ENCODE measurements around the gene USP20.

The USP20 gene

DNA sequence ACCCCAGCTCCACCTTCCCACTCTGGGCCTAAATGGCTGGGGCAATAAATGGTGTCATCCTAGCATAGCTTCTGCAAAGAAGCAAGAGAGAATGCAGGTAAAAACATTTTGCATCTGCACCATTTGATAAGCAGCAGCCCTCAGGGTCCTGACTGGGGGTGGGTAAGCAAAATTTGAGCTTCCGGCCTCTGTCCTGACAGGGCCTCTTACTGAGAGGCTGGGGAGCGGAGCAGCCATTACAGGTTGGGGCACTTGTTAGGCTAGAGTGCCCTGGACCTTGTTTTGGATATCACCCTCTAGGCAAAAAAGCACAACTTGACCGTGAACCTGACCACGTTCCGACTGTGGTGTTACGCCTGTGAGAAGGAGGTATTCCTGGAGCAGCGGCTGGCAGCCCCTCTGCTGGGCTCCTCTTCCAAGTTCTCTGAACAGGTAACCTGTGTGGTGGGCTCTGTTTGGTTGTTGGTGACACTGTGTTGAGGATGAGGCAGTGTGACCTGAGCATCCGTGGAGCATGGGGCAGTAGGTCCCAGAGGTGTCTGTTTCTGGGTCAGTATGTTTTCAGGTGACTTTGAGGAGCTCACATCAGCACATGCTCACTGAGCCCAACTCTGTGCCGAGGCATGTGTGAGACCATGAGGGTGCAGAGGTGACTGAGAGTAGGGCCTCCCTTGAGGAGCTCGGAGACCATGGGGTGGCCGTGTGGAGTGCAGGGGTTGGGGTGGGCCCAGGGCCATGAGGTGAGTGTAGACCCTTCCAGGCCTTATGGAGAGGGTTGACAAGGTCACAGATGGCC lies 23.1 kb downstream of the USP20 start:
- DNase-seq, result no peak

DNA sequence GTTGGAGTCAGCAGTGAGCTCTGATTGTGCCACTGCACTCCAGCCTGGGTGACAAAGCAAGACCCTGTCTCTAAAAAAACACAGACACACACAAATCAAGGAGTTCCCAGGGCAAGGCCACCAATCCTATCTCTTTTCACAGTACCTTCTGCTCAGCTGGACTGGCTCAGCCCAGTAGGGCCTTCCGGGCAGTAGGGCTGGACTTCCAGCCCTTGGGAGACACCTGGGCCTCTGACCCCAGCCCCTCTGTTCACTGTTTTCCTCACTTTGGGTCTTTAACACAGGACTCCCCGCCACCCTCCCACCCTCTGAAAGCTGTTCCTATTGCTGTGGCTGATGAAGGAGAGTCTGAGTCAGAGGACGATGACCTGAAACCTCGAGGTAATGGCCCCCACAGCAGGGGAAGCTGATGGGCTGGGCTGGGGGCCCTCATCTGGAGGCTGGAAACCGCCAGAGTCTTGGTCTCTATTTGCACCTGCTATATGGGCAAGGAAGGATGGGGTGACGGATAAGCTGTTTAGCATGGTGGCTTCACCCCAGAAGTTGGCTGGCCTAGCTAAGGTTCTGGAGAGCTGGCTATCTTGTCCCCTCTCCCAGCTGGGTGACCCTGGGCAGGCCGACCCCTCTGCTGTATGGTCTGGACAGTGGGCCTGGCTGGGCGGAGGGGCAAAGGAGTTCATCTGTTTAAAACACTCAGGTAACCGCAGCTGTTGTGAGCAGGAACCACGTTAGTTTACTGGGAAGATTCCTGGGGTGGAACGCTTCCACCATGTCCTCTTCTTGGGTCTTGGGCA lies 25.6 kb downstream of the USP20 start:
- DNase-seq, result no peak

GRCh38 chr9:129861447-129861827 lies 26.2 kb downstream of the USP20 start:
- no peak for DNase-seq

DNA sequence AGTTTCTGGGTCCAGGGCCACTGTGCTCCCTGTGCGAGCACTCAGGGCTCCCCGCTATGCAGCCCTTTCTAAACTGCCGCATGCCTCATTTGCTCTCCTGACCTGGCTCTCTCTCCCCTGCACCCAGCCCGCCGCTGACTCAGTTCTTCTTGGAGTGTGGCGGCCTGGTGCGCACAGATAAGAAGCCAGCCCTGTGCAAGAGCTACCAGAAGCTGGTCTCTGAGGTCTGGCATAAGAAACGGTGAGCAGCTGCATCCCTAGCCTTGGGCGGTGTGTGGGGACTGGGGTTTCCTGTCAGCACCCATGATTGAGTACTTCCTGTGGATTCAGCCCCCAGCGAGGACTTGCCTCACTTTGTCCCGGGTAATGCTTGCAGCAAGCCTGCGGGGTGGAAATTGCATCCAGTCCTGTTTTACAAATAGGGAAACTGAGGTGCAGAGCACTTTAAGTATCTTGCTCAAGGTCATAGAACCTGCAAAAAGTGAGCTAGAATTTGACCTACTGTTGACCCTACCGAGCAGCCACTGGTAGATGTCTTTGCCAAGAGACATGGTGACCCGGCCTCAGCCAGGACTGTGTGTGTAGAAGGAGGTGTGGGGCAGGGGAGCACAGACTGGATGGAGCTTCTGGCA lies 27.9 kb downstream of the USP20 start:
- peak; percentile 70 for DNase-seq

GRCh38 chr9:129864991-129865647 lies 29.9 kb downstream of the USP20 start:
- no peak for DNase-seq

GRCh38 chr9:129865668-129866320 lies 30.5 kb downstream of the USP20 start:
- DNase-seq, result no peak

- DNase-seq, result peak; percentile 61
Measured at GRCh38 chr9:129866394-129867135, 31.3 kb downstream of the USP20 start.

- no peak for DNase-seq
Measured at GRCh38 chr9:129867136-129868022, 32.1 kb downstream of the USP20 start.

GRCh38 chr9:129868023-129868871 lies 33.0 kb downstream of the USP20 start:
- no peak for DNase-seq

DNA sequence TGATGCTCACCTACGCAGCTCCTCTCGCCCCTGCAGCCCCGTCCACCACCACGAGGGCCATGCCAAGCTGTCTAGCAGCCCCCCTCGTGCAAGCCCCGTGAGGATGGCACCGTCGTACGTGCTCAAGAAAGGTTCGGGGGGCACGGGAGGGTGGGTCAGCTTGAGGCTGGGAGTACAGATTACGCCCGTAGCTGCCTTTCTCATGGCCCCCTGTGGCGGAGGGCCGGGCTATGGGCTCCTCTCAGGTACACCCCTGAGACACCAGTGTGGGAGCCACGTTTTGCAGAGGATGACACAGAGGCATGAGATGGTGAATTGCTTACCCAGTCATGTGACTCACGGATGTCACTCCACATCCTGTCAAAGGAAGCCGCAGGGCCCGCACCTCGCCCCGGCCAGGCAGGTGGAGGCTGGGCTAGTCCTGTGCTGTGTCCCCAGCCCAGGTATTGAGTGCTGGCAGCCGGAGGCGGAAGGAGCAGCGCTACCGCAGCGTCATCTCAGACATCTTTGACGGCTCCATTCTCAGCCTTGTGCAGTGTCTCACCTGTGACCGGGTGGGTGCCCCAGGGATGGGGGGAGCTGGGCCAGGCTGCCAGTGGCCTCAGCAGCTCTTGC lies 33.7 kb downstream of the USP20 start:
- DNase-seq, result peak; percentile 94

- DNase-seq, result no peak
Measured at GRCh38 chr9:129869585-129870501, 34.6 kb downstream of the USP20 start.

GRCh38 chr9:129871046-129871445 lies 35.8 kb downstream of the USP20 start:
- DNase-seq, result no peak

- no peak for DNase-seq
Measured at GRCh38 chr9:129873563-129874190, 38.4 kb downstream of the USP20 start.

GRCh38 chr9:129874261-129875101 lies 39.2 kb downstream of the USP20 start:
- DNase-seq, result no peak

GRCh38 chr9:129875181-129875611 lies 39.9 kb downstream of the USP20 start:
- DNase-seq, result no peak

- DNase-seq, result no peak
Measured at GRCh38 chr9:129875687-129876395, 40.6 kb downstream of the USP20 start.

Measured in CD4-positive, alpha-beta T cell treated with Interleukin-21 for 1 hour (primary cell).